Non-pigmented ciliary epithelial cell (primary cell): ENCODE data around the gene PTH1R.

Experiments
- DNase-seq: peaks from one replicate; pipeline ENCODE4 v3.0.0-alpha.2; 2010; ENCODE audit warnings: low read depth

PTH1R gene

GRCh38 chr3:46946856-46947545, 69.5 kb downstream of the PTH1R start:
- no peak for DNase-seq

GRCh38 chr3:46947546-46947901, 70.0 kb downstream of the PTH1R start:
- DNase-seq = no peak

GRCh38 chr3:46947981-46948791, 70.7 kb downstream of the PTH1R start:
- DNase-seq = peak; percentile 54

DNA sequence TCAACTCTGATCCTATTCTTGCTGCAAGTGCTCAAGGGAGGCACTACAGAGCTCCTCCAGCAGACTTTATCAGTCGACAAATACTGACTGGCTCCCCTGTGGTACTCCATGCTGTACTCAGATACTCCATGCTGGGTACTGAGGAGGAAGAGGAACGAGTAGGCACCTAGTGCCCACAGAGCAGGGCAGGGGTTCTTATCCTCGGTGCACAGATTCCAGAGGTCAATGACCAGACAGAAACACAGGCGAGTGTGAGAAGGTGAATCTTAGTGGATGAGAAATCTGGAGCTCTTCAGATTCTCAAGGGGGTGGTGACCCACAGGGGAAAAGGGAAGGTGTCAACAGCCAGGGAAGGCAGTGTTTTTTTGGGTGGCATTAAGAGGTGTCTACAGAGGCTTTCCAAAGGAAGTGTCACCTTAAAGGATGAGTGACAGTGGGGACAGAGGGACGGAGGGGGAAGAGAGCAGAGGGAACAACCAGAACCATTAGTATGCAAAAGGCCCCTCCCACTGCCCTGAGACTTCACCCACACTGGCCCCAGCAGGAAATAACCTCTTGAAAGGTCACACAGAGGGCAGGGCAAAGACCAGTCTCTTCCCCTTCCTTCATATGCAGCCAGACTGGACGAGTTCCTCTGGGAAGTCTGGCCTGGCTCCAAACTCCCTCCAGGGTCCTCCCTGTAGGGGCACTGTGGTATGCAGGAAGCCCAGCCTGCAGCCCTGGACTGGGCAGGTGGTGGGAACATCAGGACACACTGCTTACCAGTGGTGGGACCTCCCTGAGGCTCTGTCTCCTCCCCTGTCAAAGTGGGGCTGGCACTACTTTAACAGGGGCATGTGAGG, 71.5 kb downstream of the PTH1R start:
- DNase-seq = no peak

GRCh38 chr3:46950177-46950576, 72.7 kb downstream of the PTH1R start:
- no peak for DNase-seq

- no peak for DNase-seq
Measured at GRCh38 chr3:46950650-46951241, 73.2 kb downstream of the PTH1R start.

DNA sequence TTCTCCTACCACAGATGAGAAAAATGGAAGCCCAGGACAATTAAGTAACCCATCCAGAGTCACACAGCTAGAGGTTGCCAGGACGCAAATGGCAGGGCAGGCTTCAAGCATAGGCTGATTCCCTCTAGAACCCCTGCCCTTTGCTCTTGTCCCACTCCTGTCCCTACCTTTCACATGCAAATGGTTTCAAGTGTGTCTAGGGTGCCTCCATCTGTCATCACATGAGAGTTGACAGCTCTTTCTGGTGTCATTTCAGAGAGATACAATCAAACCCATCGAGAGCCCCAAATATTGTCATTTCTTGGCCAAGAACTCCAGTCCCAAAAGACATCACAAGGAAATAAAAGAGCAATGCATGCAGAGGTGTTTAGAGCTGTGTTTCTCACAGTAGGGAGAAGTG, 75.3 kb downstream of the PTH1R start:
- no peak for DNase-seq
